Astrocyte (in vitro differentiated cells and primary cell): Measurements from ENCODE around the gene ATG14.

ENCODE experiments used
- CTCF ChIP-seq: IDR thresholded peaks from 2 replicates; pipeline ENCODE4 v1.5.1; 2011; ENCODE audit warnings: low read depth, mild to moderate bottlenecking, inconsistent platforms, low read length, moderate library complexity; ENCODE audit not compliant: insufficient read depth
- EZH2 ChIP-seq: IDR thresholded peaks from 2 replicates; pipeline ENCODE4 v1.6.1; 2012; ENCODE audit warnings: mild to moderate bottlenecking, low read length, inconsistent platforms; ENCODE audit not compliant: insufficient read depth

GRCh38 chr14:55332654-55333570, 78.7 kb downstream of the ATG14 start:
- no peak for TF ChIP-seq EZH2
- TF ChIP-seq CTCF, result no peak
